GM19463 (cell line): ENCODE data around the gene EBLN1.
A peak's percentile ranks its signal among the peaks of the same experiment; 100 is the strongest.
"Not testable (repeated sequence)": the region's sequence is repeated elsewhere in the genome, so short reads cannot be mapped to it uniquely, and the experiment has no call there.

Source experiments
- ATAC-seq: cut with Tn5 transposase; IDR thresholded peaks from one replicate; pipeline ENCODE4 v1.9.1; 2021; ENCODE audit warnings: mild to moderate bottlenecking, moderate library complexity; ENCODE audit not compliant: unreplicated experiment

EBLN1 gene

GRCh38 chr10:22228943-22229801, 11.4 kb upstream of the EBLN1 start:
- ATAC-seq = peak; percentile 77

- ATAC-seq = no peak
These were observed 10.5 kb upstream of the EBLN1 start for GRCh38 chr10:22228167-22228938.

GRCh38 chr10:22226599-22226998, 8.8 kb upstream of the EBLN1 start:
- no peak for ATAC-seq

- ATAC-seq = peak; percentile 75
These were observed 4.7 kb upstream of the EBLN1 start for GRCh38 chr10:22222236-22223190.

- no peak for ATAC-seq
These were observed 1.5 kb upstream of the EBLN1 start for GRCh38 chr10:22219308-22219707.

GRCh38 chr10:22218448-22218847, 633 bp upstream of the EBLN1 start:
- ATAC-seq = no peak

- not testable (repeated sequence) for ATAC-seq
These were observed 731 bp downstream of the EBLN1 start for GRCh38 chr10:22217084-22217483.

- no peak for ATAC-seq
These were observed 7.5 kb downstream of the EBLN1 start for GRCh38 chr10:22210267-22210666.

GRCh38 chr10:22193945-22194344, 23.9 kb downstream of the EBLN1 start:
- ATAC-seq = no peak

- ATAC-seq = no peak
These were observed 32.2 kb downstream of the EBLN1 start for GRCh38 chr10:22185586-22185985.

GRCh38 chr10:22183771-22184461, 33.9 kb downstream of the EBLN1 start:
- ATAC-seq = no peak

GRCh38 chr10:22180724-22181123, 37.1 kb downstream of the EBLN1 start:
- no peak for ATAC-seq

- no peak for ATAC-seq
These were observed 43.4 kb downstream of the EBLN1 start for GRCh38 chr10:22174442-22174841.

GRCh38 chr10:22171131-22171530, 46.7 kb downstream of the EBLN1 start:
- ATAC-seq = no peak

- no peak for ATAC-seq
These were observed 47.2 kb downstream of the EBLN1 start for GRCh38 chr10:22170582-22170981.

- no peak for ATAC-seq
These were observed 57.8 kb downstream of the EBLN1 start for GRCh38 chr10:22159979-22160378.

- ATAC-seq = no peak
These were observed 58.6 kb downstream of the EBLN1 start for GRCh38 chr10:22159180-22159579.
